GDM1 (cell line): Measurements from ENCODE around the gene DISC1.
"Not testable (repeated sequence)": the region's sequence is repeated elsewhere in the genome, so short reads cannot be mapped to it uniquely, and the experiment has no call there.

Source experiments
- DNase-seq: peaks from one replicate; lab custom pipeline; 2025; lab: John Stamatoyannopoulos, UW

Gene DISC1

GRCh38 chr1:231770506-231771175, 144.1 kb downstream of the DISC1 start:
- no peak for DNase-seq

DNA sequence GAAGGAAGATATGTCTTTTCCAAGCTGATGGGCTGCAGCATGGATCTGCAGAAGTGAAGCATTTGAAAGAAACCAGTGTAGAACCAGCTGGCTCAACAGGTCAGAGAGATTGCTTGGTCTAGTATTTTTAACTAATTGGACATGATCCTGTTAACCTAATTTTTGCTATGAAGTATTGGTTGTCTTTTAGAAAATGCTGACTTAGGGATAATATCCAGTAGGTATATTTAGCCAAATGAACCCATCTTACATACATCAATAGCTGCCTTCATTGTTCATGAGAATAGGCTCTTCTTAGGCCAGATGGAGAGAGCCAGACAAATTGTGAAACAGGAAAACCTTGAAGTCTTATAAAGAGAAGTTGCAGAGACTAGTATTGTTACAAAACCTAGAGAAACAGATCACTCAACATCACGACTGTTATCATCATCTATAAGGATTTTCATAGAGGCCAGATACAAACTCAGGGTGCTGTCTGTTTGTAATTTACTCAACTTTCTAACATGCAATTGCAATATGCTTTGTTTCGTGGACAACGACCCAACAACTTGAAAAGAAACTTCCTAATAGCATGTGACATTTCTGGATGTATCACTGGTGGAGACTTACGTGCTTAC, 148.2 kb downstream of the DISC1 start:
- DNase-seq: no peak

DNA sequence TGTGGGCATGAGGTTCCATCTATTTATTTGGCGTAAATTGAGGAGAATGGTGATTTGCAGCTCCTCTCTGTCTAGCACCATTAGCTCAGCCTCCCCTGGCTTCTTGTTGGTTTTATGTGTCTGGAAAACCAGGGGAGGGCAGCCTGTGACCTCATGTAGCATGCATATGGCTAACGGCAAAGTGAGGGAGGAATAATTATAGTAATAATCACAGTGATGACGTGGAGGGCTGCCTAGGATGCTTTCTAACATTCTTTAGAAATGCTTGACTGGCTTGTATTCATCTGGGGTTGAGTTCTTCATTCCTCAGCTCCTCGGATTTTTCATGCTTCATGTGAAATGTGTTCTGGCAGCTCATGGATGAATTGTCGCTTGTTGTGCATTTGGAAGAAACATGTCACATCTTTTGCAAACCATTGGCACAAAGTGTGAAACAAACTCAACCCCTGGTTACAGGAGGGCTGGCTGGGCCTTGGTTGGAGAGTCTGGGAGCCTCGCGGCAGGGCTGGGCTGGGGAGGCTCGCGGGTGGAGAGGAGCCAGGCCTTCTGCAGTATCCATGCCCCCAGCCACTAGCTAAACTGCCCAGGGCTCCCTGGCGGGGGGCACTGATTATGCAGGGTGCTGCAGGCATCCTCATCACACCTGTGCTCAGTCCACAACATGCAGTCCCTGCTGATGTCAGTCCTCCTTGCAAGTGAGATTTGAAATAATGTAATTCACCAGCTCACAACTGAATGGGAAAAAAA, 149.6 kb downstream of the DISC1 start:
- DNase-seq: no peak

- no peak for DNase-seq
These were observed 150.1 kb downstream of the DISC1 start for GRCh38 chr1:231776757-231777062.

DNA sequence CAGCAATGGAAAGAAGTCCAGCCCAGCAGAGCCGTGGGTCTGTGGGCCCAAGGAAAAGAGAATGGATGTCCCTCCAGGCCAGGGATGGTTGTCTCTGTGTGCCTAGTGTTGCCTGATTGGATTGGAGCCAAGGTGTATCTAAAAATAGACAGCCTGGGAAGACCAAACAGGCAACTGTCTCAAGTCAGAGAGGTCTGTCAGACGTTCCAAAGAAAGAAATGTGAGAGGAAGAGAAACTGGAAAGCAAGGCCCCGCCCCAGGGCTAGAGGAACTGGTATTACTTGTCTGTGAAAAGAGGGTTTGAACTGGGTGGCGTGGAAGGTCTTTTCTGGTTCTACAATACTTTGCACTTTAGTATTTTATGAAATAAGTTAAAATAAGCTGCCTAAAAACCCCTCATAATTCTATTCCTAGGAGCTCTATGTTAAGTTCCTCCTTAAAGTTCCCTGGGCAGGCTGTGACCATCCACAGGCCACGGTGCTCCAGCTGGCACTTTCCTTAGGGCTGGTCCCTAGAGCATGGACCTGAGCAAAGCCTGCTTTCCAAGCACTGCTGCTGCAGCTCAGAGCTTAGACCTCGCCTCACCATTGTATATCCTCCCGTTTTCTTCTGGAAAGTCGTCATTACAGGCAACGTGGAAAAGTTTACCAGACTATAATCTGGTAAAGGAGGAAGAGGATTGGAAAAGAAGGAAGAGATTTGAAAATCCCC, 151.6 kb downstream of the DISC1 start:
- no peak for DNase-seq

- DNase-seq: no peak
These were observed 152.5 kb downstream of the DISC1 start for GRCh38 chr1:231779081-231779480.

DNA sequence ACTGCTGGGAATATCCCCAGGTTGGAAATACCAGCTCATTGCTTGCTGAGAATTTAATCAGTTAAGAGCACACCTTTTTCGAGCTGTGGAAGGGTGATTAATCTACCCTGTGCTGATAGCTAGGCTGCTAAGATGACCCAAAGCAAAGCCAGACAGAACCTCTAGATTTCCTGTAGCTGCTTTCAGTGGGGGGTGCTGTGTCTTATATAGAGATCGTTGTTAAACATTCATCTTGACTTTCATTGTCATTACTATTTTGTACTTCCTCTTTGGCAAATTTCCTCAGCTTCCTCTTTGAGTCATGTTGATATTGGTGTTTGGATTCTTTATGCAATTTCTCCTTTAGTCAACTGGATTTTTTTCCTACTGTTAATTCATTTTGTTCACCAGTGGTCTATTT, 155.3 kb downstream of the DISC1 start:
- DNase-seq: peak; percentile 3

DNA sequence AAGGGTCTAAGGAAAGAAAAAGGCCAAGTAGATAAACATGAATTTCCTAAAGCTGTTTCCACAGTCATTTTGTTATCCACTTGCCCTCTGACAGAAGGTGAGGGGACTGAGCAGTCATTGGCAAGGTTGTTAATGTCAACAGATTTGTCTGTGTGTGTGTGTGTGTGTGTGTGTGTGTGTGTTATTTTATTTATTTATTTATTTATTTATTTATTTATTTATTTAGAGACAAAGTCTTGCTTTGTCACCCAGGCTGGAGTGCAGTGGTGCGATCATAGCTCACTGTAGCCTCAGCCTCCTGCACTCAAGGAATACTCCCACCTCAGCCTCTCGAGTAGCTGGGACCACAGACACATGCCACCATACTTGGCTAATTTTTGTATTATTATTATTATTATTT, 158.5 kb downstream of the DISC1 start:
- DNase-seq: not testable (repeated sequence)

DNA sequence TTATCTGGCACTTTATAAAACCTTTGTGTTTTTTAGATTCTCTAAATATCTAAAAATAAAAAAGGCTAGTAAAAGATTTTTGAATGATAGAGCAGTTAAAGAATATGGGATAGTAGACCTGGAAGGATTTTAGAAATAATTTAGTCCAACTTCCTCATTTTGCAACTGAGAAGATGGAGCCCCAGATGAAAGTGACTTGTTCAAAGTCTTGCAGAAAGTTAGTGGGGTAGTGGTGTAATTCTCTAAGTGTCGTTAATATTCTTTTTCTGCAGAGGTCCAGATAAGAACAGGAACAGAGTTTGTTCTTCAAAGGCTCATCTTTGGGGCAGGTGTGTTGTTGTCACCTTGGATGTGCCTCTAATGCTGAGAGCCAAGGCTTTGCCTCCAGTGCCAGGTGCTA, 159.5 kb downstream of the DISC1 start:
- no peak for DNase-seq

DNA sequence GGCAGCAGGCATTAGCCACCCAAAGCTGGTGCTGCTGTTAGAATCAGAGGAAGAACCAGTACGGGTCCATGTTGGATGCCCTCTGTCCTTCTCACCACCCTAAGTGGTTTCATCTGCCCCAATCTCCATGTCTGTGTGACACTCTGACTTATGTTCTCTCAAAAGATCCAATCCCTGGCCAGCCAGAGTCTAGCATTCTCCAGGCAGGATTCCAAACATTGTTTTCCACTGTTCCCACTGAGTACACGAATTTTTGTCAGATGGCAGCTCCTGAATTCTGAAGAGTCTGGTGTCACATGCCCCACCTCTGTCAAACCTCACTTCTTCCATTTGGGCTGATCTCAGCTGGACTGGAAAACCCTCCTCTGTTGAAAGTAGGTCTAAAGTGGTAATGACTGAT, 166.0 kb downstream of the DISC1 start:
- DNase-seq: no peak

DNA sequence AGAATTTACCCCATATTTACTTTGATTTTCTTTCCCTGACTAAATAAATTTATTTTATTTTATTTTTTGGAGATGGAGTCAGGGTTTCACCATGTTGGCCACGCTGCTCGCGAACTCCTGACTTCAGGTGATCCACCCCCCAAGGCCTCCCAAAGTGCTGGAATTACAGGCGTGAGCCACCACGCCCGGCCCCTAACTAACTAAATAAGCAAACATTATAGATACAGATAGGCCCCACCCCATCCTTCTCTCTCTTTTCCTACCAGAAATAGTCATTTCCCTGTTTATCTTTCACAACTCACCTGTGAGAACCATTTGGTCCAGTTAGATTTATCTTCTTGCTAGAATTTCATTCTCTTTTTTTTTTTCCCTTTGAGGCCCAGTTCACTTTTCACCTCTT, 167.3 kb downstream of the DISC1 start:
- no peak for DNase-seq

DNA sequence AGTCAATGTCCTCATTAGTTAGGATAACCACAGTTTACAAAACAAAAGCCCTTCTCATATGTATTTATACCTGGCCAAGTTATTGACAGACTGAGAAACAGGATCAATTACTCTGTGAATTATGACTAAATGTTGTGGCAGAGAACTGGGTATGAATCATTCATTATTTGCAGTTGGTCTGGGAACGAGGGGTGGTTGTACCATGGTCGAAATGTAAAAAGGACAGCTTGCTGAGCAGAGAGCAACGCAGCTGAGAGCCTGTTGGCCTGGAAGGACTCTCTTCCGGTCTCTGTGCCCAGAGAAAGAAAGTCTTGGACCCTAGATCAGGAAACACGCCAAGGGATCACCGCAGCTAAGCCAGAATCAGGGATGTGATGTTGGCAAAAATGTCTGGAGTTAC, 169.6 kb downstream of the DISC1 start:
- no peak for DNase-seq

DNA sequence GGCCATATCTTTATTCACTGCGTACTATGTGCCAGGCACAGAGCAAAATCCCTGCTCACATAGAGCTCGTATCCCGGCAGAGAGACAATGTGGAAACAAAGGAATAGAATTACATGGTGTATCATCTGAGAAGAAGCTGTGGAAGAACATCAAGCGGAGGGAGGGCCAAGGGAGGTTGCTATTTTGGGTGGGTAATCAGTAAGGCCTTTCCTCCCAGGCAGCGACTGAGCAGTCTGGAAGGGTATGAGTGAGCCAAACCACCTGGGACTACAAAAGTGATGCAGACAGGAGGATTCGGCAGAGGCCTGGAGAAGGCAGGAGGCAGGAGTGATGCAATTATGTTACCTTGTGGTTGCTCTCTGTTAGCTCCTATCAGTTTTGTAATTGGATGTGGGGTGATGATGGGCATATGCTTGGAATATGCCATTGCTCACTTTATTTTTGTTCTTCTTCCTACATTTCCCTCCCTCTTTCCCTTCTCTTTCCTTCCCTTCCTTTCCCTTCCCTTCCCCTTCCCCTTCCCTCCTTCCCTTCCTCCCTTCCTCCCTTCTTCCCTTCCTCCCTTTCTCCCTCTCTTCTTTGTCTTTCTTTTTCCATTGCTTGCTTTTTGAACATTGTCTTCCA, 172.9 kb downstream of the DISC1 start:
- no peak for DNase-seq

DNA sequence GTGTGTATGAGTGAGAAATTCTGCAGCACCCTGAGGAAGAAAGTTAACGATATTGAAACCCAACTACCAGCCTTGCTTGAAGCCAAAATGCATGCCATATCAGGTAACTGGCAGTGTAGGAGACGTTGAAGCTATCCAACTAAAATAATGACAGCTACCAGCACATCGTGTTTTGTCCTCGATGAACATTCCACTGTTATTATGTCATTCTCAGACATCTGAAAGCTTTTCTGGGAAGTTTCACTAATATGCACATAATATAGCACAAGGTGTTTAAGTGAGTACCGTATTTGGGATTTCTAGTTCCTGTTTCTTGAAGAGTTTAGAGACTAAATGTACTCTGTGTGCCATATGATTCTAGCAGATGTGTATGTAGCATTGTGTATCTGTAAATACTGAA, 173.5 kb downstream of the DISC1 start:
- DNase-seq: no peak

DNA sequence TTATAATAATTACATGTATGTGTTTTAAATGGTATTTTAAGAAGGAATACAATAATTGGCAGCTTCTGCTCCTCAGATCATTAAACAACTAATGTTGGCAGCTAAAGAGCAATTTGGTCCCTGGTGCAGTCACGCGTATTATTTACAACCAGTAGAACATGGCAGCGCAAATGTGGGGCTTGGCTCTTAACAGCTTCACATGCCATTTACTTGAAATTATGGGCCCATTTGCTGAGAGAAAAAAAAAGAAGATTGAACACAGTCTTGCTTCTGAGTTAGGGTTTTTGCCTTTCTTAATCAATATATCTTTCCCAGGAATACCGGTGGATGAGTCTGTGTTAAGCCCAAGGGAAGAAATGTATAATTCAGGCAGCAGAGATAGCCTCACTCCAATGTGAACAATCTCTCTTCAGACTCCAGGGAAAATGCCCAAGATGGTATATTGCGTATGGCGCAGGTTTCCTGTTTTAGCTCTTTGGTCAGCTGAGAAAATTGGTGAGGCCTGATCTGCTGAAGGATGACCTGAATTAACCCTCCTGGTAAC, 174.5 kb downstream of the DISC1 start:
- DNase-seq: no peak

GRCh38 chr1:231803353-231803752, 176.8 kb downstream of the DISC1 start:
- no peak for DNase-seq

DNA sequence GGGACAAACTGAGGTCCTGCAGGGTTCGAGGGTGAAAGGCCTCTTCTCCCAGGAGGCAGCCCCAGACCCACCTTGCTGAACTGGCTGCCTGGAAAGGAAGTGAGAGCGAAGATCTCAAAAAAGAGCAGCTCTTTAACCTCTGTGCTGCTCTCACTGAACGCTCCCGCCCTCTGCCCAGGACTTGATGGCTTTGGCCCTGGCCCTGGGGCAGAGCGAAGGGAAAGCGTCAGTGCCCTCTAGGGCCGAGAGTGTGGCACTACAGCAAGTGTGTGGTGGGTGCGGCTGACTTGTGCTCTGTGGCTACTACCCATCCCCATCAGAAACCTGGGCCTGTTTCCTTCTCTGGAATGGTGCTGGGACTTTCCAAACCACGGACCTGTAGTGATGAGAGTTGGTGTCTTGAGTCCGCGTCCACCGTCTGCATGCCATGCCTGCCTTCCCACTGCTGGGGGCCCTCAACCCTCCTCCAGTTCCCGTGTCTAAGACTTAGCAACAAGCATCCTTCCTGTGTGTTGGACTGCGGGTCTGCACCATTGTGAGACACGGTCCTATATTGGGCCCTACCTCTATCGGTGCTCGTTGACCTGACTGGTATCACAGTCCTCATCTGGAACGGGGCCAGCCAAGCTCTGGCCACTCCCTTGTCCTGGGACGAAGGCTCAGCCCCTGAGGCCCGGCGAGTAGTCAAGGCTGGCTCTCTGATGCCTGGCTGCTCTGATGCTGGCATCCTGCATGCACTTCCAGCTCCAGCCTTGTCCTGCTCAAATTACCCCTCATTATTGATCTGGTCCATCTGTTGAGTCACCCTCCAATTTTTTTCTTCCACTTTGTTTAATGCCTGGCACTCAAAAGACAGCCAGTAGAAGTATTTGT, 180.3 kb downstream of the DISC1 start:
- peak; percentile 44 for DNase-seq

DNA sequence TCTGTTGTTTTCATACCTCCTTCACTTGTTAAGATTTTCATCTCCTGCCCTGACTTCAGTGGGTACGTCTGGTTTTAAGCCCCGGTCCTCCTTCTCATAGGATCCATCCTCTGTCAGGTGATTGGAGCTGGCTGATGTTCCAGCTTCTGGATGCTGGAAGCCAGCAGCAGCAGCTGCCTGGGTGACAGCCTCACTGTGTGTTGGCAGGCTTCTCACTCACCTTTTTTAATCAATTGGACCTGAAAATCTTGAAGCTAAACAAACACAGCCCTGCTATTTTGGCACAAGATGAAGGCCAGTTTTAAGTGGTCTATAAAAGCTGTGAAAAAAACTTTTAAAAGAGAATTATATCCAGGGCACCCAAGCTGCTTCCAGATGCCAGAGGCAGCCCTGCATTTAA, 181.0 kb downstream of the DISC1 start:
- DNase-seq: no peak

DNA sequence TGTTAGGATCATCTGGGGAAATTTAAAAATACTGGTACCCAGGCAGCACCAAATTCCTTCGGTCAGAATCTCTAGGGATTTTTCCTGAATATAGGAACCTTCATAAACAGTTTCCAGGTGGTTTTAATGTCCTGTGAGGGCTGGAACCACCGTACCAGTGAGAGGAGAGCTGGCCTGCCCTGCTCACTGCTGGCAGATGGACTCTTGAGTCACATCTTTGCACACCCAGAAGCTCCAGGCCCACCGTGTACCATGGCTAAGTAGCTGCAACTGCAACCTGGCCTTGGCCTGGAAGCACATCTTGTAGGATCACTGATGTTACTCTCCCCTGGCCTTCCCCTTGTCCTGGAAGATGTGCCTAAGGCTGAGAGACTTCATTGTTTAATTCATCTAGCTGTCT, 181.5 kb downstream of the DISC1 start:
- DNase-seq: no peak

GRCh38 chr1:231808990-231809389, 182.4 kb downstream of the DISC1 start:
- no peak for DNase-seq

DNA sequence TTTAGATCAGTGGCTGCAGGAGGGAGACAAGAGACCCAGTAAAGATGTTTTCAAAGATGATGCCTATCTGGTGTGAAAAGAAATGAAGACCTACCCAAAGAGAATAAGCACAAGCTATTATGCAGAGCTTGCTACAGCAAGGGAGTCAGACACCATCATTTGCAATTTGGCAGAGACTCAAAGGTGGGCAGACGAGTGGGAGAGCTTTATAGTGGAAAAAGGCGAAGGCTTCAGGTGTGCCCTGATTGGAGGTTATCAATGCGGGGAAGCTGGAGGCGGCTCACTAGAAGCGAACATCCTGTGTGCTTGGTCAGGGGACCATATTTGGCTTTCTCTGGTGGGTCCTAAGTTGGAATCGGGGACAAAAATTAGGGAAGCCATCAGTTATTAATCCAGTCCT, 183.8 kb downstream of the DISC1 start:
- DNase-seq: no peak
